NCI-H2227 (cell line): ENCODE data around the gene KLHDC8A.

Experiments used
- DNase-seq: peaks from one replicate; lab custom pipeline; 2025; ENCODE audit not compliant: unreplicated experiment; lab: John Stamatoyannopoulos, UW

The KLHDC8A gene

GRCh38 chr1:205345761-205346160 is 11.0 kb downstream of the KLHDC8A start:
- DNase-seq, result no peak

GRCh38 chr1:205344066-205344928 is 12.4 kb downstream of the KLHDC8A start:
- DNase-seq, result peak; percentile 69

GRCh38 chr1:205343431-205344065 is 13.2 kb downstream of the KLHDC8A start:
- DNase-seq, result peak; percentile 82

GRCh38 chr1:205342986-205343385 is 13.7 kb downstream of the KLHDC8A start:
- DNase-seq, result no peak

- no peak for DNase-seq
Measured at GRCh38 chr1:205340676-205341075, 16.0 kb downstream of the KLHDC8A start.

GRCh38 chr1:205339717-205340116 is 17.0 kb downstream of the KLHDC8A start:
- no peak for DNase-seq

- DNase-seq, result no peak
Measured at GRCh38 chr1:205339197-205339702, 17.5 kb downstream of the KLHDC8A start.

GRCh38 chr1:205338011-205338410 is 18.7 kb downstream of the KLHDC8A start:
- DNase-seq, result no peak

- DNase-seq, result no peak
Measured at GRCh38 chr1:205337481-205337880, 19.2 kb downstream of the KLHDC8A start.

- DNase-seq, result peak; percentile 84
Measured at GRCh38 chr1:205335692-205336091, 21.0 kb downstream of the KLHDC8A start.

GRCh38 chr1:205332015-205332791 is 24.5 kb downstream of the KLHDC8A start:
- DNase-seq, result no peak

- DNase-seq, result no peak
Measured at GRCh38 chr1:205330150-205330549, 26.6 kb downstream of the KLHDC8A start.

- DNase-seq, result no peak
Measured at GRCh38 chr1:205329719-205330118, 27.0 kb downstream of the KLHDC8A start.

- no peak for DNase-seq
Measured at GRCh38 chr1:205328476-205328875, 28.2 kb downstream of the KLHDC8A start.

GRCh38 chr1:205326812-205327466 is 29.8 kb downstream of the KLHDC8A start:
- no peak for DNase-seq

- DNase-seq, result peak; percentile 76
Measured at GRCh38 chr1:205325334-205325884, 31.3 kb downstream of the KLHDC8A start.

GRCh38 chr1:205324781-205325180 is 31.9 kb downstream of the KLHDC8A start:
- no peak for DNase-seq

- no peak for DNase-seq
Measured at GRCh38 chr1:205323794-205324193, 32.9 kb downstream of the KLHDC8A start.

- no peak for DNase-seq
Measured at GRCh38 chr1:205321959-205322283, 34.8 kb downstream of the KLHDC8A start.

GRCh38 chr1:205321162-205321958 is 35.4 kb downstream of the KLHDC8A start, which contains the start of gene NUAK2:
NUAK2 (minus strand) TSS chr1:205321745; CDS start chr1:205321628, 117 bp downstream.
- DNase-seq, result peak; percentile 96
